GM13977 (cell line): ENCODE data around the gene NPDC1.
A peak's percentile ranks its signal among the peaks of the same experiment; 100 is the strongest.
"Not testable (repeated sequence)": the region's sequence is repeated elsewhere in the genome, so short reads cannot be mapped to it uniquely, and the experiment has no call there.

Source experiments
- DNase-seq: peaks from one replicate; pipeline ENCODE4 v3.0.0; 2012; ENCODE audit warnings: low spot score
- in situ Hi-C: fragments of 300-500 bp; cut with MboI; formaldehyde crosslinking; loops from one replicate; pipeline ENCODE4 v1.12.0; 2022; ENCODE audit warnings: low sequenced_read_pairs, low pct_unique_long_range_greater_than_20kb, mixed read lengths, inconsistent platforms; ENCODE audit not compliant: unreplicated experiment
- TF ChIP-seq, protein P1 (sequence below): IDR thresholded peaks from 2 replicates; pipeline ENCODE4 v1.5.1; 2012; ENCODE audit warnings: mild to moderate bottlenecking, control low read depth; ENCODE audit not compliant: insufficient read depth; ENCODE audit errors: extremely low read depth, missing control alignments

NPDC1 gene

DNA sequence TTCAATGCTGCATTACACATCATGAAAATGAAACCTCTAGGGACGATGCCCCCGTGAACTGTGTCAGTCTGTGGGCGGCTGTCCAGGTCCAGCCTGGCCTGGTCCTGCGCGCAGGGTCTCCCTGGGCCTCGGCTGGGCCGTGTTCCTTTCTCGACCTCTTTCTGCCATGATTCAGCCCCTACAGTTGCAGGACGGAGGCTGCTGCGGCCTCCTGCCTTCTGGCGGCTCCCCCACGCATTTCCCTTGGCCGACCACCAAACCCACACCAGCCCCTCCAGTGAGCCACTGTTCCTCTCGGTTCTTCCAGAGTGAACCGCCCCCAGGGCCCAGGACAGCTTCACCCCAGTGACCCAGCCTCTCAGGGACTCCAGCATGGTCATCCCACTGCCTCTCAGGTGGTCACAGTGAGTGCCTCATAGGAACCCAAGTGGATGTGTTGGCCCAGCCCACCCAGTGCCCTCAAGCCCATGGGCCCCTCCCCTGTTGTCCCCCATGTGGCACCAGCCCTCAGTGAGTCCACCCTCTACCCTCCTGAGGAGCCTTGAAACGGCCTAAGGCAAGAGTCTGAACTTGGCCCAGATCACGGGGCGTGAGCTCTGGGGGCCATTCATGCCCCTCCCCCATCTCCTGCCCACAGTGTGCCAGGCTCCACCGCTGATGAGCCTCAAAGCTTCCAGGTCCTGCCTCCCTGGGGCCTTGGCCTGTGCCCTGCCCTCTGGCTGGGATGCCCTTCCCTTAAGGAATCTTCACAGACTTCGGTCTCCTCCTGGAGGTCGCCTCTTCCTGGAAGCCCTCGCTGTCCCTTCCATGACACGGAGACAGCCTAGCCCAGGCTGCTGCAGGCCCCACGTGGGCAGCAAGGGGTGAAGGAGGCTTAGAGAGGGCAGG lies 39.6 kb downstream of the NPDC1 start:
- TF ChIP-seq, protein P1, sequence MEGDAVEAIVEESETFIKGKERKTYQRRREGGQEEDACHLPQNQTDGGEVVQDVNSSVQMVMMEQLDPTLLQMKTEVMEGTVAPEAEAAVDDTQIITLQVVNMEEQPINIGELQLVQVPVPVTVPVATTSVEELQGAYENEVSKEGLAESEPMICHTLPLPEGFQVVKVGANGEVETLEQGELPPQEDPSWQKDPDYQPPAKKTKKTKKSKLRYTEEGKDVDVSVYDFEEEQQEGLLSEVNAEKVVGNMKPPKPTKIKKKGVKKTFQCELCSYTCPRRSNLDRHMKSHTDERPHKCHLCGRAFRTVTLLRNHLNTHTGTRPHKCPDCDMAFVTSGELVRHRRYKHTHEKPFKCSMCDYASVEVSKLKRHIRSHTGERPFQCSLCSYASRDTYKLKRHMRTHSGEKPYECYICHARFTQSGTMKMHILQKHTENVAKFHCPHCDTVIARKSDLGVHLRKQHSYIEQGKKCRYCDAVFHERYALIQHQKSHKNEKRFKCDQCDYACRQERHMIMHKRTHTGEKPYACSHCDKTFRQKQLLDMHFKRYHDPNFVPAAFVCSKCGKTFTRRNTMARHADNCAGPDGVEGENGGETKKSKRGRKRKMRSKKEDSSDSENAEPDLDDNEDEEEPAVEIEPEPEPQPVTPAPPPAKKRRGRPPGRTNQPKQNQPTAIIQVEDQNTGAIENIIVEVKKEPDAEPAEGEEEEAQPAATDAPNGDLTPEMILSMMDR, result no peak
- in situ Hi-C loops, result no loop called here
- no peak for DNase-seq

DNA sequence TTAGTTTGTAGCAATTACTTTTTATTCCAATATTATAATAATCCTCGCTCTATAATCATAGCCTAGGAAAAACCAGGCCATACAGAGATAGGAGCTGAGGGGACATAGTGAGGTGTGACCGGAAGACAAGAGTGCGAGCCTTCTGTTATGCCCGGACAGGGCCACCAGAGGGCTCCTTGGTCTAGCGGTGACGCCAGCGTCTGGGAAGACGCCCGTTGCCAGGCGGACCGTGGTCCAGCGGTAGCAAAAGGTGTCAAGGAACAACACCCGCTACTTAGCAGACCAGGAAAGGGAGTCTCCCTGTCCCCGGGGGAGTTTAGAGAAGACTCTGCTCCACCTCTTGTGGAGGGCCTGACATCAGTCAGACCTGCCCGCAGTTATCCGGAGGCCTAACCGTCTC lies 41.7 kb downstream of the NPDC1 start:
- TF ChIP-seq, protein P1, result peak; percentile 32
- DNase-seq, in situ Hi-C loops: not testable (repeated sequence)

DNA sequence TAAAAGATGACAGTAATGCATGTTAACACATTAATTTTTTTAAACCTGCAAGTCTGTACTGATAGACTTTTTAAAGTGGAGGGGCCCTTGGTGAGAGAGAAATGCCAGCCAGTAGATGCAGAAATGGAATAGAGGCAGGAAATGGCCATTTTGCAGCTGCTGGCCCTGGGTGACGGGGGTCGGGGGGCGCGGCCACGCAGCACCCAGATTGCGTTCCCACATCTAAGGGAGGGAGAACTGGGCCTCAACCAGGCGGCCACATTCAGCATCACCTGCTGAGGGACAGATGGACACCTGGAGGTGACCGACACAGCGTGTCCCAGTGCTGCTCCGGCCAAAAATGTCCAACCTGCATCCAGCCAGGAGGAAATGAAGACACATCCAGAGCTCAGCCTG lies 43.3 kb downstream of the NPDC1 start:
- TF ChIP-seq, protein P1, result no peak
- DNase-seq, result no peak
- in situ Hi-C loops, result no loop called here

DNA sequence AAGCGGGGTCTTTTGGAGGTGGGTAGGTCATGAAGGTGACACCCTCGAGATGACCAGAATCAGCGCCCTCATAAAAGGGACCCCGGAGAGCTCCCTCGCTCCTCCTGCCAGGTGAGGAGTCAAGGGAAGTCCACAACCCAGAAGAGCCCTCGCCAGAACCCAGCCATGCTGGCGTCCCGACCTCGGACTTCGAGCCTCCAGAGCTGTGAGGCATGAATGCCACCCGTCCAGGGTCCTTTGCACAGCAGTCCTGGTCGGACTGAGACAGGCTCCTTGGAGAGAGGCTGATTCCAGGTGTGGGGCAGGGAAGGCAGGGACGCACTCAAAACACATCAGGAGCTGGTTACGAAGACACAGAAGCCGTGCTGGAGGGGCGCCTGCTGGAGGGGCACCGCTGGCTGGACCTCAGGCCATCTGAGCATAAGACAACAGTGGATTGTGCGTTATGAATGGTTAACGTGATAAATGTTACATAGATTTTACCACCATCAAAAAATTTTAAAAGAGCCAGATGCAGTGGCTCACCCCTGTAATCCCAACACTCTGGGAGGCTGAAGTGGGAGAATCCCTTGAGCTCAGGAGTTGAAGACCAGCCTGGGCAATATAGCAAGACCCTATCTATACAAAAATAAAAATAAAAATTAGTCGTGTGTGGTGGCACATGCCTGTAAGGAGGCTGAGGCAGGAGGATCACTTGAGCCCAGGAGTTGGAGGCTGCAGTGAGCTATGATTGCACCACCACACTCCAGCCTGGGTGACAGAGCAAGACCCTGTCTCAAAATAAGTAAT lies 43.9 kb downstream of the NPDC1 start:
- in situ Hi-C loops, result no loop called here
- TF ChIP-seq, protein P1, result no peak
- DNase-seq, result no peak

DNA sequence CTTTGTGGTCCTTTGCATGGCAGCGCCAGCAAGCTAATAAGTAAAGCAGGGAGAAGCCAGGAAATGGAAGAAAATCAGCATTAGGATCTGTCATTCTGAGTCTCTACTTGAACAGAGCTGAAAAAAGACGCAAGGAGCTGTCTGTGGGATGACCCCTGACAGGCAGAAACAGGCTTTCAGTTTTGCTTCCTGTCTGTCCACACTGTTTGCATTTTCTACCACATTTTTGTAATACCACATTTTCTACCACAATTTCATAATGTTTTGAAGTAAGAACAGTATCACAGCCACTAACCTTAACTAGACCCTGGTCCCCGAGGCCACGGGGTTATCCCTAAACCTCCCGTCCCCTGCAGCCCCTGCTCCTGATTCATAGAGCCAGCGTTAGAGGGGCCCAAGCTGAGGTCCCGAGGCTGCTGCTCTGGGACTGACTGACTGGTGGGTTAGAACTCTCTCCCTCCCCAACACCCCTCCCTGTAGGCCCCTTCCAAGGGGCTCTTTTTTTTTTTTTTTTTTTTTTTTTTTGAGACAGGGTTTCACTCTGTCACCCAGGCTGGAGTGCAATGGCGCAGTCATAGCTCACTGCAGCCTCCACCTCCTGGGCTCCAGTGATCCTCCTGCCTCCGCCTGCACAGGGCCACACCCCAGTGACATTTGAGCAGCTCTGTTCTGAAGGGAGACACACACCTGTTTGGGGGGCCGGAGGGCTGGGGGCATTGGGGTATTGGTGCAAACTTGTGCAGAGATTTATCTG lies 45.6 kb downstream of the NPDC1 start:
- TF ChIP-seq, protein P1, result no peak
- DNase-seq, result peak; percentile 92
- in situ Hi-C loops, result no loop called here

DNA sequence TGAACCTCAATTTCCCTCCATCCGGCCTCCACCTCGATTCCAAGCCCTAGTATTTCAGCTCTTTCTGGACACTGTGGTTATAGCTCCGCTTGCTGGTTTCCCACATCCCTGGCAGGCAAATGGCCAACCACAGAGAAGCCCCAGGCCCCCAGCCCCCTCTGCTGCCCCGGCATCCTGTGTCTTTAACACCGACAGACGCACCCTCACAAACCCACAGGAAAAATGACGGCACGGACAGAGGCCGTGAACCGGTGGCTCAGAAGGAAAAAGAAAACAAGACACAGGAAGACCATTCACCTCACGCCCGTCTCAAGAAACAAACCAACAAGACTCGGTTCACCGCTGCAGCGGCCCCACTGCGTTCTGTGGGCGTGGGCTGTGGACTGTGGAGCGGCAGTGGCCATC lies 48.1 kb downstream of the NPDC1 start:
- DNase-seq, result no peak
- in situ Hi-C loops, result no loop called here
- TF ChIP-seq, protein P1, result peak; percentile 14
